Effector memory CD8-positive, alpha-beta T cell (primary cell): ENCODE results near the gene CABP7.
A peak's percentile ranks its signal among the peaks of the same experiment; 100 is the strongest.

Source experiments
- ATAC-seq: fragments of 150-1000 bp; cut with Tn5 transposase; replicated peaks from 2 replicates; pipeline ENCODE4 v1.10.0; 2021; ENCODE audit warnings: mild to moderate bottlenecking, moderate library complexity
- DNase-seq, 3 experiments: peaks; one replicate each; pipeline ENCODE4 v3.0.0; 2021
- H3K27ac Mint-ChIP-seq, 2 donors: one replicate each; pipeline ENCODE4 v1.8.0; 2022; ENCODE audit warnings: mild to moderate bottlenecking in 2 of 2, mixed read lengths in 2 of 2, moderate library complexity in 2 of 2
- H3K27me3 Mint-ChIP-seq, 2 donors: one replicate each; pipeline ENCODE4 v1.8.0; 2022; ENCODE audit warnings: mixed read lengths in 2 of 2
- H3K36me3 Mint-ChIP-seq: one replicate; pipeline ENCODE4 v1.8.0; 2022; ENCODE audit warnings: mild to moderate bottlenecking, moderate library complexity, mixed read lengths; ENCODE audit not compliant: insufficient read depth
- H3K4me1 Mint-ChIP-seq, 2 donors: one replicate each; pipeline ENCODE4 v1.8.0; 2022; ENCODE audit warnings: low read depth in 2 of 2, mixed read lengths in 2 of 2
- H3K4me3 Mint-ChIP-seq, 2 donors: one replicate each; pipeline ENCODE4 v1.8.0; 2022; ENCODE audit warnings: mild to moderate bottlenecking in 2 of 2, mixed read lengths in 2 of 2, moderate library complexity in 2 of 2
- H3K9me3 Mint-ChIP-seq, 2 donors: one replicate each; pipeline ENCODE4 v1.8.0; 2022; ENCODE audit warnings: mixed read lengths in 2 of 2

CABP7 gene

DNA sequence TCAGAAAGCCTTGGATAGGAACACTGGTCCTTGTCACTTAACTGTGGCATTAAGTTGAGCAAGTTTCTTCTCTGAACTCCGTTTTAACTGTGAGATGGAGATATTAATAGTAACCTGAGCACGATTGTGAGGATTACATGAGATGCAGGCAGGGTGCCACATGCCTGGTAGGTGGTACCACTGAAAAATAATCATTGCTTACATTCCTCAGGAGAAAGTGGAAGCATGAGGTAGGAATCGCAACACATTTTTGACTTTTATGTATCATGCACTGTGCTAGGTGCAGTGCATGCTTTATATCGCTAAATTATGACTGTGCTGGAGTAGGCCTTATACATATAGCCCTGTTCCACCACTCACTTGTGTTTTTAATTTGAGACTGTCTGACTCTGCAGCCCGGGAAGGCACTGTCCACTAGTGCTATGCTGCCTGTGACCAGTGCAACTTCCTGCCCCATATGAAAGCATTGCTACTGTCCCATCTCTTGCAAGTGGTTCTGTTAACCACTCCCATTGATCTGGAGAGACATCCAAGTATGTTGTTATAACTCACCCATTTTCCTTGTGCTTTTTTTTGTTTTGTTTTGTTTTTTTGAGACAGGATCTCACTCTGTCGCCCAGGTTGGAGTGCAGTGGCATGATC lies 48.4 kb downstream of the CABP7 start:
- H3K27me3 Mint-ChIP-seq, result no peaks in the 10 kb centered on the region
- H3K4me3 Mint-ChIP-seq, result peak overlapping the region; percentile 99 to 100
- ATAC-seq, result no peak
- peaks cover 33% of the 10 kb centered on the region for H3K36me3 Mint-ChIP-seq
- DNase-seq, result no peak
- H3K27ac Mint-ChIP-seq, result peak overlapping the region; percentile 99
- peaks cover 36 to 38% of the 10 kb centered on the region in 2 donors for H3K4me1 Mint-ChIP-seq
- no peaks in the 10 kb centered on the region for H3K9me3 Mint-ChIP-seq

DNA sequence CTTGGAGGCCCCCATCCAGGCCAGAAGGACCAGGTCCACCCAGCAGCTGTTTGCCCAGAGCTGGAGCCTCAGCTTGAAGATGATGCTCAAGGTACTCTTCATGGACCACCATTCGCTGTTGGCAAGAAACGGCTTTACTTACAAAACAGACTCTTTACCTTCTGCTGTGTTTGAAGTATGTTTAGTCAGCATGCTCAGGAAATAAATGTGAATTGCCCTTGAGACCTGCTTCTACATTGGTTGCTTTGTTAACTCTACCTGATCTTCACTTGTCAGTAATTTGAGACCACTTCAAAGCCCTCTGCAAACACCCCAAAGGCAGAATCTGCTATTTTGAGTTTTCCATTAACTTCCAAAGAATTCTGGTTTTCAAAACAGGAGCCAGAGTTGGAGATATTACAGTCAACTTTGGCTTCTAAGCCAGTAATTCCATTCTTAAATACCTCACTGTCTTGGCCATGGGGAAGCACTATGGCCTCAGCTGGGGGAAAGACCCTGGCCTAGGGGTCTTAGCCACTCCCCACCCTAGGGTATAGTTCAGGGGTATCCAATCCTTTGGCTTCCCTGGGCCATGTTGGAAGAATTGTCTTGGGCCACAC lies 50.0 kb downstream of the CABP7 start:
- DNase-seq (no peak), ATAC-seq (no peak)
- Mint-ChIP-seq H3K4me3 (no peak overlapping the region), H3K9me3 (no peaks in the 10 kb centered on the region), H3K27me3 (no peaks in the 10 kb centered on the region), H3K27ac (no peak overlapping the region), H3K36me3 (peaks cover 33% of the 10 kb centered on the region), H3K4me1 (peaks cover 36 to 37% of the 10 kb centered on the region in 2 donors)

DNA sequence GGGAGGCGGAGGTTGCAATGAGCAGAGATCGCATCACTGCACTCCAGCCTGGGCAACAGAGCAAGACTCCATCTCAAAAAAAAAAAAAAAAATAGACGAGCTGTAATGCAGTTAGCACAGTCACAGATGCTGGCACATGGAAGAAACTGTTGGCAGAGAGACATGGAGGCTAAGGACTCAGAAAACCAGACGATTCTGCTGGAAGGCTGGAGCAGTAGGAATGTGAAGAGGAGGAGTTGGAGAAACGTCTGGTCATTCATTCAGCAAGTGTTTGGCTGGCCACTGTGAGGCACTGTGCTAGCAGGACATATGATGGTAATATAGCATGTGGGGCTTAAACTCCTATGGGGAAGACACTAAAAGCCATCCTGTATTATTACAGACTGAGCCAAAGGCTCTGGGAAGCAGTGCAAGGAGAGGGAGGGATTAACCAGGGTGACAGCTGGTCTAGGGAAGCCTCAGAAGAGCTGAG lies 52.4 kb downstream of the CABP7 start:
- Mint-ChIP-seq H3K27ac (no peak overlapping the region), H3K4me1 (peaks cover 15 to 19% of the 10 kb centered on the region in 2 donors), H3K36me3 (peaks cover 23% of the 10 kb centered on the region), H3K27me3 (no peaks in the 10 kb centered on the region), H3K4me3 (no peak overlapping the region), H3K9me3 (no peaks in the 10 kb centered on the region)
- DNase-seq, result no peak
- ATAC-seq, result no peak

DNA sequence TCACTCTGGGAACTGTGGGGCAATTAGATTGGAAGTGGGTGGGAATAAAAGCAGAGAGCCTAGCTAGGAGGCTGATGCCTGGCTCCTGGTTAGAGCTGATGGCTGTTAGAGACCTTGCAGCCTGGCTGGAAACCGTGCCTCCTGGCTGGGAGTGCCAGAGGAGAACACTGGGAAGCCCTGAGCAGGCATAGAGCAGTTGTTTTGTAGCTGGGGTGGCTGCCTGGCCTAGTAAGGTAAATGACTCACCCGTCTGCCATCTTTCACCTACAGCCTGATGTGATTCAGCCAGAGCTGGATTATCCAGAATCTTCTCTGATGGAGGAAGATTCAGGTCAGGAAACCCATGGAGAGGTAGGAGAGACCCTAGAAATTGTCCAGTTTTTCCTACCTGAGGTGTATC lies 53.4 kb downstream of the CABP7 start:
- H3K36me3 Mint-ChIP-seq, result peaks cover 16% of the 10 kb centered on the region
- ATAC-seq (no peak), DNase-seq (no peak)
- H3K27me3 Mint-ChIP-seq, result no peaks in the 10 kb centered on the region
- H3K9me3 Mint-ChIP-seq, result no peaks in the 10 kb centered on the region
- H3K4me3 Mint-ChIP-seq, result no peak overlapping the region
- H3K27ac Mint-ChIP-seq, result no peak overlapping the region
- peaks cover 4 to 9% of the 10 kb centered on the region in 2 donors for H3K4me1 Mint-ChIP-seq

DNA sequence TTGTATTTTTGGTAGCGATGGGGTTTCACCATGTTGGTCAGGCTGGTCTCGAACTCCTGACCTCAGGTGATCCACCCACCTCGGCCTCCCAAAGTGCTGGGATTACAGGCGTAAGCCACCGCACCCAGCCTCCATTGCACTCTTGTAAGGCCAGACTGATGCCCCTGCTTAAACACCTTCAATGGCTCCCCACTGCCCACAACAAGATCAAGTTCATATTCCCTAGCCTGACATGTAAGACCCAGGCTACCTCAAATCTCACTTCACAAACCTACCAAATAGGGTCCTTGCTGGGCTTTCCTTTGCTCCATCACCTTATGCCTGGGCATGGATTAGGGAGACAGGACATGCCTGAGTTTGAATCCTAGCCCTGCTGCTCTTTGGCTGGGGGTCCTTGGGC lies 60.4 kb downstream of the CABP7 start:
- no peak overlapping the region for H3K4me3 Mint-ChIP-seq
- H3K27me3 Mint-ChIP-seq, result no peaks in the 10 kb centered on the region
- DNase-seq (no peak), ATAC-seq (no peak)
- H3K27ac Mint-ChIP-seq, result no peak overlapping the region
- H3K36me3 Mint-ChIP-seq, result no peaks in the 10 kb centered on the region
- no peaks in the 10 kb centered on the region for H3K4me1 Mint-ChIP-seq
- no peaks in the 10 kb centered on the region for H3K9me3 Mint-ChIP-seq

DNA sequence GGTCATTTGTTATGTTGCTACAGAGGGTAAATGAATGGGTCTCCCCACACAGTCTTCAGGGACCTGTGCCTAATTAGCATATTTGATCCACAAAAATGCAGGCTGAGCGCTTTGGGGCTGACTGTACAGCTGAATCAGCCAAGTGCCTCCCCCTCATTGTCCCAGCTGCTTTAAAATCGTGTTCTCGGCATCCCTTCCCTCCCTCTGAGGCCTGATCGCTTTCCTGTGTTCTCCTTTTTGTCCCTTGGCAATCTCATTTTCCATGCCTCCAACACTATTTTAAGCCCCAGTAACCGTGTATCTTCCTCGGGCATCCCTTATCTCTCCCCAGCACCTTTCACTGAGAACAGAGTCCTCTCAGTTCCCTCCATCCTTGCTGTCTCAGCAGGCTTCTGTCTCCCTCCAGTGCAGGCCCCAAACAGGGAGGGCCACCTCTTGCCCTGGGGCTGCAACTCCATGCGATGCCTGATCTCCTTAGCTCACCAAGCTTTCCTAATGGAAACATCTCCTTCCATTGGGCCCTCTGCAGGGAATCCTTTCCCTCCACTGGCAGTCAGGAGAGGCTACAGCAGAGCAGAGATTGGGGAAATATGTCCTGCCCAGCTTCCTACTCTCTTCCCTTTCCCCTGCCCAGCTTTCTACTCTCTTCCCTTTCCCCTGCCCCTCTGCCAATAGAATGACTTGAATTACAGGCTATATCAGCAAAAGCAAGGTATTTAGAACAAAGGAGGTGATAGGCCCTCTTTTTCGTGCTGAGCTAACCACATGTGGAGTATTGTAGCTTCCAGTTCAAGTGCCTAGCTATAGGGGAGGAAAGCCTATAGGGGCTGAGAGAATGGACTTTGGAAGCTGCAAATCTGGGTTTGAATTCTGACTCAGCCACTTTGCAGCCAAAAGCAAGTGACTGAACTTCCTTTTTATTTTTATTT lies 61.2 kb downstream of the CABP7 start:
- H3K27ac Mint-ChIP-seq, result peak overlapping the region in 1 of 2 donors; percentile 9
- ATAC-seq (no peak), DNase-seq (no peak)
- H3K4me3 Mint-ChIP-seq, result no peak overlapping the region
- H3K36me3 Mint-ChIP-seq, result peaks cover 4% of the 10 kb centered on the region
- H3K4me1 Mint-ChIP-seq, result no peaks in the 10 kb centered on the region
- no peaks in the 10 kb centered on the region for H3K27me3 Mint-ChIP-seq
- H3K9me3 Mint-ChIP-seq, result no peaks in the 10 kb centered on the region
